Measurements from ENCODE around the gene LRRC39. TPM values are rescaled to one million over a fixed set of nuclear protein-coding genes. Genes with fewer than 3 reads are reported as not detected.

LRRC39 gene
- polyA plus RNA-seq, 3 donors: 0.39 to 1.6 TPM; not detected in 1

- Mint-ChIP-seq H3K27ac (no peak overlapping the region), H3K4me3 (no peak overlapping the region), H3K27me3 (ENCODE audit: low read depth in 3 of 3) (no peaks in the 10 kb centered on the region), H3K36me3 (peaks cover 44 to 72% of the 10 kb centered on the region in 2 donors), H3K4me1 (no peaks in the 10 kb centered on the region), H3K9me3 (peaks cover 0 to 2% (median 0%) of the 10 kb centered on the region in 7 donors)
- peaks cover 27 to 78% of the 10 kb centered on the region in 2 donors for H3K36me3 ChIP-seq (replicated peaks in 1 of 2; ENCODE audit: control insufficient read depth in 1 of 2, insufficient read depth in 2 of 2, low read length in 2 of 2)
- H3K9ac ChIP-seq (ENCODE audit: insufficient read depth, low read length, poor library complexity, severe bottlenecking): no peak overlapping the region
- H3K4me3 ChIP-seq (replicated peaks in 1 of 3; ENCODE audit: low read depth in 2 of 3, low read length in 3 of 3): no peak overlapping the region
- WGBS (ENCODE audit: insufficient coverage): no CpG with 5 or more reads among the region's 1 CpG
- DNase-seq: no peak
- no peak overlapping the region for H3K27ac ChIP-seq (ENCODE audit: low read depth in 1 of 2, low read length in 2 of 2)
- H3K4me2 ChIP-seq (replicated peaks; ENCODE audit: extremely low read depth, low read length, poor library complexity, severe bottlenecking): no peak overlapping the region
- H3K79me2 ChIP-seq (ENCODE audit: insufficient read depth, low read length): no peaks in the 10 kb centered on the region
- H2AFZ ChIP-seq (ENCODE audit: insufficient read depth, low read depth, low read length, poor library complexity, severe bottlenecking): no peak overlapping the region
- H3K4me1 ChIP-seq (ENCODE audit: control insufficient read depth in 1 of 2, insufficient read depth in 2 of 2, low read length in 2 of 2): no peaks in the 10 kb centered on the region
- peaks cover 0 to 1% of the 10 kb centered on the region in 2 donors for H3K9me3 ChIP-seq (replicated peaks in 1 of 2; ENCODE audit: control insufficient read depth in 1 of 2, insufficient read depth in 1 of 2, low read length in 2 of 2)
- TF ChIP-seq CTCF (IDR thresholded peaks at IDR 0.05): no peak
- intact Hi-C loops (cut with micrococcal nuclease): no loop called here
- H4K20me1 ChIP-seq (ENCODE audit: insufficient read depth, low read length): no peaks in the 10 kb centered on the region
- H3K27me3 ChIP-seq (ENCODE audit: control insufficient read depth in 2 of 2, insufficient read depth in 2 of 2, low read length in 2 of 2): no peaks in the 10 kb centered on the region
These were observed 77.9 kb downstream of the LRRC39 start for GRCh38 chr1:100100202-100100601.

Small RNAs within 50 kb of the gene (small RNA-seq; reads per million reads assigned to genes)
- gene AC093019.1 (ENCODE audit: insufficient read length, low read depth): not detected
- not detected for gene RPL23AP90 (ENCODE audit: insufficient read length, low read depth)

Other genes starting within 250 kb of the LRRC39 start
- 10 to 100 TPM; 10.1 to 14.3 (median 13.0) TPM for gene SLC35A3, start 208.3 kb downstream of the LRRC39 start, polyA plus RNA-seq
- under 1 TPM; 0.53 to 0.98 (median 0.93) TPM for gene SASS6, start 45.3 kb downstream of the LRRC39 start, polyA plus RNA-seq
- gene TRMT13, start 45.1 kb downstream of the LRRC39 start, polyA plus RNA-seq: 1 to 10 TPM; 2.2 to 8.1 (median 2.3) TPM
- gene DBT, start 71.6 kb upstream of the LRRC39 start, polyA plus RNA-seq: 1 to 10 TPM; 1.1 to 2.7 (median 1.5) TPM
- gene RTCA, start 88.0 kb upstream of the LRRC39 start, polyA plus RNA-seq: 10 to 100 TPM; 11.7 to 18.3 (median 17.9) TPM
- gene CDC14A, start 174.2 kb upstream of the LRRC39 start, polyA plus RNA-seq: 1 to 10 TPM; 4.2 to 9.2 (median 6.1) TPM

All from CD14-positive monocyte (primary cell).